PC-3 (cell line): ENCODE measurements around the gene MGAT4B. TPM values are rescaled to one million over a fixed set of nuclear protein-coding genes. Genes with fewer than 3 reads are reported as not detected.

Source experiments
- ATAC-seq: fragments of 200-7000 bp; cut with Tn5 transposase; 2 replicates; pipeline ENCODE4 v1.9.1; 2020; ENCODE audit warnings: mild to moderate bottlenecking, moderate library complexity
- BruUV-seq: library from RNA; stranded (reverse); fragments of 400-500 nt; replicated peaks from 2 replicates; lab custom pipeline; 2021; lab: Mats Ljungman, UMichigan
- CTCF ChIA-PET: fragments of 300-600 bp; sonication (Branson Sonifier 250); formaldehyde crosslinking; loops from one replicate; lab custom pipeline; 2022; ENCODE audit warnings: antibody characterized with exemption; lab: Charles Lee
- POLR2A ChIA-PET: fragments of 300-600 bp; sonication (Branson Sonifier 250); formaldehyde crosslinking; loops from one replicate; lab custom pipeline; 2022; ENCODE audit warnings: antibody characterized with exemption; ENCODE audit not compliant: unreplicated experiment; lab: Charles Lee
- DNase-seq: peaks from one replicate; pipeline ENCODE4 v3.0.0-alpha.2; 2015
- H2AFZ ChIP-seq: fragments of 300-600 bp; sonication (generic); 2 replicates; pipeline ENCODE4 v1.6.0; 2016; ENCODE audit warnings: antibody characterized with exemption, low read length
- H3F3A ChIP-seq: fragments of 300-600 bp; sonication (generic); one replicate; pipeline ENCODE4 v1.6.0; 2017; ENCODE audit warnings: antibody characterized with exemption, low read length, control low read depth, mild to moderate bottlenecking; ENCODE audit not compliant: unreplicated experiment
- H3K27ac ChIP-seq: fragments of 300-600 bp; sonication (generic); 2 replicates; pipeline ENCODE4 v1.5.1; 2016; ENCODE audit warnings: mild to moderate bottlenecking, low read length
- H3K27me3 ChIP-seq: fragments of 300-600 bp; sonication (generic); 2 replicates; pipeline ENCODE4 v1.6.1; 2016; ENCODE audit warnings: low read length, mixed read lengths
- H3K36me3 ChIP-seq: fragments of 300-600 bp; sonication (generic); 2 replicates; pipeline ENCODE4 v1.6.1; 2016; ENCODE audit warnings: low read depth, mixed run types, low read length, mixed read lengths
- H3K4me1 ChIP-seq: fragments of 300-600 bp; sonication (generic); 2 replicates; pipeline ENCODE4 v1.5.1; 2016; ENCODE audit warnings: low read length; ENCODE audit not compliant: insufficient read depth
- H3K4me2 ChIP-seq: fragments of 300-600 bp; sonication (generic); 2 replicates; pipeline ENCODE4 v1.6.0; 2016; ENCODE audit warnings: low read length
- H3K4me3 ChIP-seq: fragments of 300-600 bp; sonication (generic); 2 replicates; pipeline ENCODE4 v1.5.1; 2016; ENCODE audit warnings: mild to moderate bottlenecking, low read length, mixed read lengths
- H3K79me2 ChIP-seq: fragments of 300-600 bp; sonication (generic); 2 replicates; pipeline ENCODE4 v1.6.1; 2017; ENCODE audit warnings: low read length, mixed read lengths
- H3K9ac ChIP-seq: fragments of 300-600 bp; sonication (generic); 2 replicates; pipeline ENCODE4 v1.6.0; 2016; ENCODE audit warnings: mild to moderate bottlenecking, low read length
- H3K9me2 ChIP-seq: fragments of 300-600 bp; sonication (generic); replicated peaks from 2 replicates; pipeline ENCODE4 v1.6.1; 2016; ENCODE audit warnings: mixed run types, low read length, mixed read lengths
- H3K9me3 ChIP-seq: fragments of 300-600 bp; sonication (generic); 2 replicates; pipeline ENCODE4 v1.6.1; 2016; ENCODE audit warnings: low read length, mixed read lengths
- H4K20me1 ChIP-seq: fragments of 300-600 bp; sonication (generic); 2 replicates; pipeline ENCODE4 v1.6.1; 2016; ENCODE audit warnings: low read length, mixed read lengths
- CTCF ChIP-seq: fragments of 300-600 bp; sonication (generic); conservative IDR thresholded peaks from 2 replicates; pipeline ENCODE4 v1.5.1; 2017; ENCODE audit warnings: antibody characterized with exemption, low read depth, mild to moderate bottlenecking, low read length
- EZH2 ChIP-seq: fragments of 300-600 bp; sonication (generic); IDR thresholded peaks from one replicate; pipeline ENCODE4 v1.6.1; 2017; ENCODE audit warnings: antibody characterized with exemption, mild to moderate bottlenecking, low read length; ENCODE audit not compliant: unreplicated experiment
- EZH2phosphoT487 ChIP-seq: fragments of 300-600 bp; sonication (generic); IDR thresholded peaks from 2 replicates; pipeline ENCODE4 v1.6.1; 2018; ENCODE audit warnings: mild to moderate bottlenecking, antibody characterized with exemption, low read length, borderline replicate concordance
- intact Hi-C: fragments of 100-400 bp; cut with micrococcal nuclease; formaldehyde crosslinking; loops from 2 replicates; pipeline ENCODE4 v1.9.0; 2023
- total RNA-seq: library from RNA; depleted of rRNA; stranded (reverse); fragments of >200 nt; gene quantifications from 2 replicates; pipeline ENCODE4 v1.2.3, GENCODE V29; 2014

MGAT4B gene
- total RNA-seq, 1 experiment from 2014 or later: 88.9 TPM

GRCh38 chr5:179777909-179778308, 28.8 kb downstream of the MGAT4B start:
- Histone ChIP-seq H3K4me2 (no peak overlapping the region), H3F3A (no peaks in the 10 kb centered on the region), H3K9me2 (no peaks in the 10 kb centered on the region), H3K9me3 (no peaks in the 10 kb centered on the region), H3K9ac (no peak overlapping the region), H4K20me1 (no peaks in the 10 kb centered on the region), H3K27ac (no peak overlapping the region), H3K4me1 (no peaks in the 10 kb centered on the region), H3K27me3 (no peaks in the 10 kb centered on the region), H3K4me3 (no peak overlapping the region), H3K36me3 (no peaks in the 10 kb centered on the region; the same call in 1 of the 2 replicates), H2AFZ (no peak overlapping the region), H3K79me2 (no peaks in the 10 kb centered on the region)
- TF ChIP-seq EZH2phosphoT487 (no peak), EZH2 (no peak)
- intact Hi-C loops: no loop called here
- no peak for DNase-seq
- no TSS peak for BruUV-seq
- no peak for ATAC-seq
- ChIA-PET POLR2A (no interaction called here), CTCF (no interaction called here)

- no peaks in the 10 kb centered on the region for H4K20me1 ChIP-seq
- no peaks in the 10 kb centered on the region for H3K9me3 ChIP-seq
- H3K36me3 ChIP-seq: peaks cover under 1% of the 10 kb centered on the region; the same call in 1 of the 2 replicates
- no TSS peak for BruUV-seq
- no peak for TF ChIP-seq EZH2
- no peak for TF ChIP-seq CTCF
- no peak for TF ChIP-seq EZH2phosphoT487
- no peaks in the 10 kb centered on the region for H3K27me3 ChIP-seq
- H3K4me3 ChIP-seq: no peak overlapping the region
- CTCF ChIA-PET: no interaction called here
- no peaks in the 10 kb centered on the region for H3K9me2 ChIP-seq
- DNase-seq (no peak), ATAC-seq (no peak)
- POLR2A ChIA-PET: no interaction called here
- H3K27ac ChIP-seq: no peak overlapping the region
- no peak overlapping the region for H3K9ac ChIP-seq
- H3F3A ChIP-seq: no peaks in the 10 kb centered on the region
- no peak overlapping the region for H2AFZ ChIP-seq
- intact Hi-C loops: no loop called here
- H3K79me2 ChIP-seq: no peaks in the 10 kb centered on the region
- no peaks in the 10 kb centered on the region for H3K4me1 ChIP-seq
- H3K4me2 ChIP-seq: no peak overlapping the region
These were observed 29.2 kb downstream of the MGAT4B start for GRCh38 chr5:179777456-179777855.

GRCh38 chr5:179776411-179776938, 30.2 kb downstream of the MGAT4B start:
- H3K27me3 ChIP-seq: no peaks in the 10 kb centered on the region
- TF ChIP-seq EZH2phosphoT487 (no peak), EZH2 (no peak), CTCF (no peak)
- DNase-seq: no peak
- no peaks in the 10 kb centered on the region for H4K20me1 ChIP-seq
- no peak overlapping the region for H3K27ac ChIP-seq
- no peak for ATAC-seq
- no peaks in the 10 kb centered on the region for H3K4me1 ChIP-seq
- ChIA-PET POLR2A (interaction anchor here (0.6 kb wide), 1 partner anchor 76 kb away, joined by 3 read pairs; no protein-coding TSS in a partner anchor), CTCF (no interaction called here)
- BruUV-seq: no TSS peak
- intact Hi-C loops: no loop called here
- H3K9me3 ChIP-seq: no peaks in the 10 kb centered on the region
- H3K4me2 ChIP-seq: no peak overlapping the region
- no peaks in the 10 kb centered on the region for H3F3A ChIP-seq
- H3K9me2 ChIP-seq: no peaks in the 10 kb centered on the region
- H3K36me3 ChIP-seq: peaks cover 5% of the 10 kb centered on the region; the same call in 1 of the 2 replicates
- no peaks in the 10 kb centered on the region for H3K79me2 ChIP-seq
- H3K9ac ChIP-seq: no peak overlapping the region
- H2AFZ ChIP-seq: no peak overlapping the region
- H3K4me3 ChIP-seq: no peak overlapping the region
